Stimulated activated CD8-positive, alpha-beta memory T cell treated with anti-CD3 and anti-CD28 coated beads, Interleukin-15, amount 100 ng/mL, for 24 hours (primary cell): ENCODE results near the gene CBFA2T3.

Experiments
- DNase-seq: peaks from one replicate; pipeline ENCODE4 v3.0.0-alpha.2; 2020; ENCODE audit warnings: low read depth

The CBFA2T3 gene

GRCh38 chr16:88856828-88857727 lies 119.9 kb downstream of the CBFA2T3 start, which contains the start of the genes GALNS and TRAPPC2L:
GALNS (minus strand) TSS chr16:88856947; CDS start chr16:88856877, 70 bp downstream.
TRAPPC2L (plus strand) TSS chr16:88857127; CDS start chr16:88857151, 24 bp downstream.
- DNase-seq: peak; percentile 99

DNA sequence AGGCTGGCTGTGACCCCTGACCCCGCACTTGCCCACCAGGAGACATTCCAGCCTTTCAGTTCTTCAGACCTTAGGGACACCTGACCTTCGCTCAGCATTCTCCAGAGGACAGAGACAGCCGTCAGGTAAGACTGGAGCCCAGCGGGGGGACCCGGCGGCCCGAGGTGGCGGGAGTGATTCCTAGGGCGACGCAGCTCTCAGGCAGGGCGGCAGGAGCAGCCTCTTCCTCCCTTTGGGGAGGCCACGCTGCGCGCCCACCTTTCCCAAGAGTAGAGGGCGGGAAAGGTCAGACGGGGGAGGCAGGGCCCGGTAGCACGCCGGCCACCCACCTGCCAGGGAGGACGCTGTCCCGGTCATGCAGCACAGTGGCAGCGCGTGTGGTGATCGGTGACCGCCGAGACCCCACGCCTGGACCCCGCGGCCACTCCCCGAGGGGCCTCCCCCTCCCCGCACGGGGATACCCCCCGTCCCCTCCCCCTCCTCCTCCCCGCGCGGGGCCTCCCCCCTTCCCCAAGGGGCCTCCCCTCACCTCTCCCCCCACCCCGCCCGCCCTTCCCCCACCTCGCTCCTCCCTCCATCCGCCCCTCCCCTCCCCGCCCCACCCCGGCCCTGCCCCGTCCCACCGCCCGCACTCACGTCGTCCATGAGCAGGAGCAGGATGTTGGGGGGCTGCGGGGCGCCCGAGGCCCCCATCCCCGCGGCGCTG lies 120.7 kb downstream of the CBFA2T3 start:
- no peak for DNase-seq

GRCh38 chr16:88855736-88856121 lies 121.3 kb downstream of the CBFA2T3 start:
- no peak for DNase-seq

GRCh38 chr16:88855176-88855575 lies 121.8 kb downstream of the CBFA2T3 start:
- DNase-seq: no peak

GRCh38 chr16:88854306-88855111 lies 122.5 kb downstream of the CBFA2T3 start:
- no peak for DNase-seq

GRCh38 chr16:88853325-88853941 lies 123.6 kb downstream of the CBFA2T3 start:
- no peak for DNase-seq

GRCh38 chr16:88851616-88852015 lies 125.4 kb downstream of the CBFA2T3 start:
- no peak for DNase-seq

DNA sequence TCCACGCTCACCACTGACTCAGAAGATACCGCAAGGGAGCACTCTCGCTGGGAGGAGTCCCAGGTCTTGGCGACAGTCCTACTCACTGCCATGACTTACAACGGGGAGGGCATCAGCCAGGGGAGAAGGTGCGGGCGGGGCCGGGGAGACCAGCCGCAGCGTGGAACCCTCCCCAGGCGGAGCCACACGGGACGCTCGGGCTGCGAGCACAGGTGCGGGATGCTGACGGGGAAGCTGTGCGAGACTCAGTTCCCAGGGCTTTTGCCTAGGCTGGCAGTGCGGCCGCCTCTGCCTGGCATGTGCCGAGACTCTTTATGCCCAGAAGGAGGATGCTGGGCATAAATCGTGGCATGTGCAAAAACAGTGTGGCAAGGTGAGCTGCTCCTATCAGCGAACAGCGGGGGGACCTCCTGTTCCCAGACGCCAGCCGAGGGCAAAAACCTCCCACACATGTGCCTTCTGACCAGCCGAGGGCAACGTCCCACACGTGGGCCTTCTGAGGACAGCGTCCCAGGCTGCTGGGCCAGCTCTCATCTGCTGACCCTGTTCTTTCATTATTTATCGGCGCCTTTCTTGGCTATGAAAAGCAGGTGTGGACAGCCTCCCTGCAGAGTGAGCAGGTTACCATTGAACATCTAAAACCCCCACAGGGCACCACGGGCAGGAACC lies 126.3 kb downstream of the CBFA2T3 start:
- no peak for DNase-seq

DNA sequence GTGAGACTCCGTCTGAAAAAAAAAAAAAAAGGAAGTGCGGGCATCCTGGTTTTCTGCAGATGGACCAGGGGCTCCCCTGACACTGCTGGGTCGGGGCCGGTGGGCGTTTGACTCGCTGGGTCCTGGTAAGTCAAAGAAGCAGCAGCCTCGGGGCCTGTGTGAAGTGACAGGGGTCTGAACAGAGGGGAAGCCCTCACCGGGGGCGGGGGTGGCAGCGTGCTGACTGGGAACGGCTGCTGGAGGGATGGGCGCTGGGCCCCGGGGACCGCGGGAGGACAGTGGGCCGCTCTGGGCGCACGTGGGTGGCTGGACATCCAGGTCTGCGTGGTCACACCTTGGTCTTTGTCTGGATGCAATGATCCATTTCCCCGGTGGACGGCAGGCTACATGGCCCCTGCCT lies 128.4 kb downstream of the CBFA2T3 start:
- DNase-seq: no peak

DNA sequence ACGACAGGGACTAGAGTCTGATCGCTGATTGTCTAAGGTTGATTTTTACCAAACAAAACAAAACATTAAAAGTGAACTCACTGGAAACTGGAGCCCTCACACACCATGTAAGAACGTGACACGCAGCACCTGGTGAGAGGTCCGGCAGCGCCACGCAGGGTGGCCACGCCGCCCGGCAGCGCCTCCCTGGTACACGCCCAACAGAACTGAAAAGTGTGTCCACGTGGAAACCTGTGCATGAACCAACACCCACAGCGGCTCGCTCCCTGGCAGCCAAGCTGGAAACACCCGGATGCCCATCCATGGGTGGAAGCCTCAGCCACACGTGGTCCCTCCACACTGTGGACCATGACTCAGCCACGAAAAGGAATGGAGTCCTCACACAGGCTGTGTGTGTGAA lies 129.4 kb downstream of the CBFA2T3 start:
- no peak for DNase-seq

GRCh38 chr16:88846088-88846487 lies 130.9 kb downstream of the CBFA2T3 start:
- DNase-seq: no peak

DNA sequence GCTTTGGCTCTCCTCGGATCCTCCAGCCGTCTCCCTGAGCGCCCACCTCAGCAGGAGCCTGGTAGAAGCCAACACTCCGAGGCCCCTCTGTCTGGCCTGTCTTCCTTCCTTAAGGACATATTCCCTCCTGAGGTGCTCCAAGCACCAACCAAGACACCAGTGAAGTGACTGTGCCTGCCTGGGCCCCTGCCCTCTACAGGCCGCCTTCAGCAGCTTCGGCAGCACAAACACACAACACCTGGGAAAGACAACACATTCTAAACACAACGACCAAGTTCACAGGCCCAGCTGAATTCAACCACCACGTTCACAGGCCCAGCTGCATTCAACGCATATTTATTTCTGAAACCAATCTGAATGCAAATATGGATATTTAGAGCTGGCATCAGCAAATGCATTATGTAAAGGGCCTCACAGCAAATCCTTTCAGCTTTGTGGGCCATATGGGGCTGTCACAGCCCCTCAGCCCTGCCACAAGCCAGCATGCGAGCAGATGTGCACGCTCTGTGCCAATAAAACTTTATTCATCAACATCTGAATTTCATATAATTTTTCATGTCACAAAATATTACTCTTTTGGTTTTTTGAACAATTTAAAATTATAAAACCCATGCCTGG lies 132.5 kb downstream of the CBFA2T3 start:
- no peak for DNase-seq

DNA sequence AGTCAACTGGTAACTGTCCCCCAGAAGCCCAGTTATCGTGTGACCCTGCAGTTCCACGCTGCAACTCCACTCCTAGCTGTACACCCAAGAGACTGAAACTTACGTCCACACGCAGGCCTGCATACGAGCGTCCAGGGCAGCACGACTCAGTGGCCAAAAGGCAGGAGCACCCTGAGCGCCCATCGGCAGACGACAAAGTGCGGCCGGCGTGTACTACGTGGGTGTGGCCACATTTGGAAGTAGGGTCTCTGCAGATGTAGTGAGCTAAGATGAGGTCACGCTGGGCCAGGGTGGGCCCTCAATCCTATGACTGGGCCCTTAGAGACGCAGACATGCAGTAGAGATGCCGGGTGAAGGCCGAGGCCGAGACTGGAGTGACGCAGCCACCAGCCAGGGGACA lies 133.8 kb downstream of the CBFA2T3 start:
- no peak for DNase-seq

GRCh38 chr16:88842806-88843205 lies 134.2 kb downstream of the CBFA2T3 start:
- no peak for DNase-seq

DNA sequence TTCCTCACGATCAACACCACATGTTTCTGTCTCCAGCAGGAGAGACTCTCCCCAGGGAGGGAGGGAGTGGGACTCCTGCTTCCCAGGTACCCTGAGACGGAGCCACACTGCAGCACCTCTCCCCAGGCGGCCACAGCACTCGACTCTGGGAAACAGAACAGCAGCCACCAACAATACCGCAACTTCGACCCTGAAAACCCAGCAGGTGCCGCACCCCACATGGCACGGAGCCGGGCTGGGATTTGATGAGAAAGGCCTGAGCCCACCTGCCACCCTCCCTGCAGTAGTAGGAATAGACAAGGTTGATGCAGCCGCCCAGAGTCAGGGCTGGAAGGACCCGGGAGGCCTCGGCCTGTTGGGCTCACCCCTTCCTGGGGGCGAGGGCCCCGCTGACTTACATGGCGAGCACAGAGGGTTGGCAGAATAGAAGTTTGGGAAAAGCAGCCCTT lies 134.7 kb downstream of the CBFA2T3 start:
- no peak for DNase-seq

- DNase-seq: no peak
These were observed 135.3 kb downstream of the CBFA2T3 start for GRCh38 chr16:88841521-88842307.

- no peak for DNase-seq
These were observed 136.3 kb downstream of the CBFA2T3 start for GRCh38 chr16:88840600-88841215.

GRCh38 chr16:88839745-88840599 lies 137.0 kb downstream of the CBFA2T3 start:
- no peak for DNase-seq
